ENCODE results near the gene EPHB1.

The EPHB1 gene

DNA sequence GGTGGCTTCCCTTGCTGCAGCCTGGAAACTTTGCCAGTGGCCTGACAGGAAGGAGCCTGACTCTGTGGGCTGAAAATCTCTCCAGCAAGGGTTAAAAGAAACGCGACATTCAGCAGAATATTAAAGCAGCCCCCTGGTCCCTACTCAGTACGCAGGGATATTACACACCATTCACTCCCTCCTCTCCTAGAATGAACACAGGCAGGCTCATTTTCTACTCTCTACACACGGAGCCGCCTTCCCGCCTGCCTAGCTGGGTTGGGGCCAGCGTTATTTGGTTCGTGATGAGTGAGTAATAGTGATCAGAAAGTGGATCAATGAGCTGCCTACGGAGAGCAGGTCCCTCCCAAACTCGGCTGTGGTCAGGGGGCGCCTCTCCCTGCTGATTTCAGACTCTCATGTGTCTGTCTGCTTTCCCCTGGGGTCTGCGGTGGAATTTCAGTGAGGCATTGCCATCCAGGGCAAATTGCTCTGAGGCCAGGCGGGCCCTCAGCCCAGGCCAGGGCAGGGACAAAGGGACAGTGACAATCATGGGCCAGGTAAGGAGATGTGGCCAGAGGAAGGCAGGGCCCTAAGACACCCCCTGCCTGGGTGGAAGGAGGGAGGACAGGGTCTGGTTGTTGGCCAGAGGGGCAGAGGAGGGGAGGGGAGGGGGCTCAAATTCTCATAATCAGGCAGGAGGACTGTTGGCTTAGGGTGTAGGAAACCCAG is 2.8 kb downstream of the EPHB1 start:
- peak overlapping the region; percentile 67 for H3K4me3 ChIP-seq (ENCODE audit: low read depth, low read length)

DNA sequence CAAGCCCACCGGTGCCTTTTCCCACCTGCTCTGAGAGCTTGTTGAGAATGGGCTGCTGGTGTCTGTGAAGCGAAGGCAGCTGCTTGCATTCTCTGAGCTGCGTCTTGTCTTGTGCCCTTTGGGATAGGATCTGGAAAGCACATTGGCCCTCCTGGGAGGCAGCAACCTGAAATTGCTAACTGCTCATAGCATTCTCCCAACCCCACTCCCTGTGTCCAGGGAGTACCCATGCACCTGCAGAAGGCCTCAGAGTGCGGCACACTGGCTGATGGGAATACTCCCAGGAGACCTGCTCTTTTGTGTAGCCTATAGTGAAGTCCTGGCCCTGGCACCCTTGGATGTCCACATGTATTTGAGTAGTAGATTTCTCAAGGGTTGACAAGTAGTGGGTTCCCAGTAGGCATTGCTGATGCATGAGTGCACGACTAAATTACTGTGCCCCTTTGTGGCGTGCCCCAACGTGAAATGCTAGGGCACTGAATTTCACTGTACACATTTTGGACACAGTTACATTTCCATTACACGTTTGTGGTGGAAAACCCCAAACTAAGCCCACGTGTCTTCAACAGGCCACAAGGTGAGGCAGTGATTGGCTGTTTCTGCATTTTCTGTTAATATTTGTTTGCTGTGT is 3.7 kb downstream of the EPHB1 start:
- H3K9ac ChIP-seq (ENCODE audit: low read depth, low read length) = no peak overlapping the region
- peaks cover 11% of the 10 kb centered on the region; the same call in 1 of the 2 replicates for H3K4me1 ChIP-seq (ENCODE audit: control insufficient read depth, insufficient read depth, low read length)
- H3K9me3 ChIP-seq (ENCODE audit: control insufficient read depth, insufficient read depth, low read length) = no peaks in the 10 kb centered on the region
- no peak overlapping the region for H3K4me3 ChIP-seq (ENCODE audit: low read depth, low read length)
- no peaks in the 10 kb centered on the region for H3K36me3 ChIP-seq (ENCODE audit: control insufficient read depth, insufficient read depth, low read length)
- H3K27me3 ChIP-seq (ENCODE audit: control insufficient read depth, insufficient read depth, low read length) = peaks cover 45% of the 10 kb centered on the region
- H3K27ac ChIP-seq (ENCODE audit: low read depth, low read length) = no peak overlapping the region

More for the DNA sequence above, 2.8 kb downstream of the EPHB1 start:
- Histone ChIP-seq H3K27me3 (ENCODE audit: control insufficient read depth, insufficient read depth, low read length) (peaks cover 48% of the 10 kb centered on the region), H3K9ac (ENCODE audit: low read depth, low read length) (no peak overlapping the region), H3K27ac (ENCODE audit: low read depth, low read length) (no peak overlapping the region), H3K36me3 (ENCODE audit: control insufficient read depth, insufficient read depth, low read length) (no peaks in the 10 kb centered on the region), H3K9me3 (ENCODE audit: control insufficient read depth, insufficient read depth, low read length) (no peaks in the 10 kb centered on the region), H3K4me1 (ENCODE audit: control insufficient read depth, insufficient read depth, low read length) (peaks cover 11% of the 10 kb centered on the region; the same call in 1 of the 2 replicates)

DNA sequence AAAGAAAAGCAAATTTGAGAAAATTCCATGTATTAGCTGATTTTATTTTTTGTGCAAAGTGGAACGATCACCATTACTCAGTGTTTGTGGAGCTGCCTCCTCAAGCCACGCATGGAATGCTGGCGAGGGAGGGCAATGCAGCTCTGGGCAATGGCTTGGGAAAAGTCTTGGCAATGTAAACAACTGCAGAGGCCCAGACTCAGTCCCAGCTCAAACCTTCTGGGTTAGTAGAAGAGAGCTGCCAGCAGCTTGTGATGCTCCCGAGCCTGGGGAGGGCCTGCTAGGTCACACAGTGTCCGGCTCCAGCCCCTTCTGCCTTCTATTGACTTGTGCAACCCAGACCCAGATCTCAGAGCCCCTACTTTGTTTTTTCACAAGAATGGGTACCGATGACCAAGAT is 4.3 kb downstream of the EPHB1 start:
- Histone ChIP-seq H3K9ac (ENCODE audit: low read depth, low read length) (no peak overlapping the region), H3K4me1 (ENCODE audit: control insufficient read depth, insufficient read depth, low read length) (peaks cover 11% of the 10 kb centered on the region; the same call in 1 of the 2 replicates), H3K27me3 (ENCODE audit: control insufficient read depth, insufficient read depth, low read length) (peaks cover 41% of the 10 kb centered on the region), H3K9me3 (ENCODE audit: control insufficient read depth, insufficient read depth, low read length) (no peaks in the 10 kb centered on the region), H3K27ac (ENCODE audit: low read depth, low read length) (no peak overlapping the region), H3K4me3 (ENCODE audit: low read depth, low read length) (no peak overlapping the region), H3K36me3 (ENCODE audit: control insufficient read depth, insufficient read depth, low read length) (no peaks in the 10 kb centered on the region)

DNA sequence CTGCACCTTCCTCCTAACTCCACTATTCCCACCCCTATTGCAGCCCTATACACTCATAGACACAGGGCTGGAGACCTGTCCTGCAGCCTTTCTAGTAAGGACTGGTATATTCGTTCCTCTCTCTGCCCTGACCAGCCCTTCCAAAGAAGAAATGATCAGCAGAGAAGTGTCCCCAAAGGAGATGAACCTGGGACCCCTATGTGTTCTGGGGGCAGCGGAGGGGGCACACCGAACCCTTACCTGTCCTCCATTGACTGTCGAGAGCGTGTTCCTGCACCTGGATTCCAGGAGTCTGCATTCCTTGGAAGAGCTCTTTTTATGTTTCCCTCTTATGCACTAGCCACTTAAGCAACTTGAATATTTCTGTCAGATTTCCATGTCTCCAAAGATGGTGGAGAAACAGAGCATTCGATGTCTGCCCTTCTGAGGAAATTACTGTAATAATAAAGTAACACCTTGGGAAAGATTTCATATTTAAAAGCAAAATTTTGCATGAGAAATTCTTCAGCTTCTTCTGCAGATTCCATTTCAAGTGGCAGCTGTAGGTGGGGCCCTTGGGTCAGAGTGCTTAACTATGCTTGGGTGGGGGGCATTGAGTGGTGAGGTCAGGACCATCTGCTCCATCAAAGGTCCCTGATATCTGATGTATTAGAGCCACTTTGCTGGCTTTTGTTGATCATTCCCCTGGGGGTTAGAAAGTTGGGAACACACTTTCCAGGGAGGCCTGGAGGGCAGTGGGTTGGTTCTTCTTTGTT is 6.3 kb downstream of the EPHB1 start:
- H3K4me3 ChIP-seq (ENCODE audit: low read depth, low read length) = no peak overlapping the region
- peaks cover 14% of the 10 kb centered on the region; the same call in 1 of the 2 replicates for H3K4me1 ChIP-seq (ENCODE audit: control insufficient read depth, insufficient read depth, low read length)
- no peaks in the 10 kb centered on the region for H3K9me3 ChIP-seq (ENCODE audit: control insufficient read depth, insufficient read depth, low read length)
- no peak overlapping the region for H3K27ac ChIP-seq (ENCODE audit: low read depth, low read length)
- H3K27me3 ChIP-seq (ENCODE audit: control insufficient read depth, insufficient read depth, low read length) = peaks cover 28% of the 10 kb centered on the region
- H3K9ac ChIP-seq (ENCODE audit: low read depth, low read length) = no peak overlapping the region
- H3K36me3 ChIP-seq (ENCODE audit: control insufficient read depth, insufficient read depth, low read length) = no peaks in the 10 kb centered on the region

DNA sequence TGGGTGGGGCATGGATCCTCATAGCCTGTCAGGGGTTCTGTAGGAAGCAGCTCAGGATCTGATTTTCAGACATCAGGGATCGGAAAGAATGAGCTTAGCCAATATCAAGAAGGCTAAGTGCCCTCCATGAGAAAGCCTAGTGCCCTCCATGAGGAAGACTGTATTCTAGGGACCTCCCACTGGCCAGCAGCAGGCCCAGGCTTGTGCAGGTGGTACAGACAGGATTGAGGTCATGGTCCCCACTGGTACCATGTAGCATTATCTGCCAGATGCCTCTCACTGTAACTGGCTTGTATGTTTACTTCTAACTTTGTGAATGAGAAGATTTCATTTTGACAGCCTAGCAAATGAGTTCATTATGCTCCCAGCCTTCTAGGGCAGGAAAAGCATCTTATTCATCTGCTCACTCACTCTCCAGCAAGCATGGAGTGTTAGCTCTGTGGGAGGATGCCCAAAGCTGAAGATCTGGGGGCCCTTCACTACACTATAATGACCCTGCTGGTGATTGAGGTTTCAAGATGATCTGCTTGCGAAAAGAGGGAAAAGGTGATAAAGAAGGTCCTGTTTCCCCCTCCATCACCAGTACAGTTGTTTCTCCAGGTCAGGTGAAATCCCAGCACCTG is 7.5 kb downstream of the EPHB1 start:
- no peaks in the 10 kb centered on the region for H3K36me3 ChIP-seq (ENCODE audit: control insufficient read depth, insufficient read depth, low read length)
- no peaks in the 10 kb centered on the region for H3K9me3 ChIP-seq (ENCODE audit: control insufficient read depth, insufficient read depth, low read length)
- no peak overlapping the region for H3K27ac ChIP-seq (ENCODE audit: low read depth, low read length)
- H3K9ac ChIP-seq (ENCODE audit: low read depth, low read length) = no peak overlapping the region
- no peak overlapping the region for H3K4me3 ChIP-seq (ENCODE audit: low read depth, low read length)
- H3K27me3 ChIP-seq (ENCODE audit: control insufficient read depth, insufficient read depth, low read length) = peaks cover 17% of the 10 kb centered on the region
- H3K4me1 ChIP-seq (ENCODE audit: control insufficient read depth, insufficient read depth, low read length) = peaks cover 8% of the 10 kb centered on the region; the same call in 1 of the 2 replicates

DNA sequence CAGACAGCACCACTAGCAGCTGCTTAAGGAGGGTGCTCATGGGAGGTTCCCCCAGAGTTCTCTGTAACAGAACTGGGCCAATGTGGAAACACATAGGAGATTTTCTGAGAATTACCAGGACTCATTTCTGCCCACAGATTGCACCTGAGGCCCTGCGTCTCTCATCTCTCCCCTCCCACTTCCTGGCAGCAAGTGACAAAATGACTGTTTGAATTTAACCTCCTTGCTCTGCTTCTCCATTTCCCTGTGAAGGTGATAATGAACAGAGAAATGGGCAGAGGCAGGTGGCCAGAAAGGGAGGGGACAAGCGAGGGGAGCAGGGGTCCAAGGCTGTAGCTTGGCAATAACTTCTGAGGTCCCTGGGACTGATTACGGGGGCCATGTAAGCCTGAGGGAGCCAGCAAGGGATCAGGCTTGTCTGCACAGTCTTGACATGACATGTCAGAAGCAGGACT is 8.0 kb downstream of the EPHB1 start:
- Histone ChIP-seq H3K36me3 (ENCODE audit: control insufficient read depth, insufficient read depth, low read length) (no peaks in the 10 kb centered on the region), H3K4me1 (ENCODE audit: control insufficient read depth, insufficient read depth, low read length) (0 out of 2 replicates have a peak, but pooled peaks cover 3% of the 10 kb centered on the region), H3K9me3 (ENCODE audit: control insufficient read depth, insufficient read depth, low read length) (no peaks in the 10 kb centered on the region), H3K4me3 (ENCODE audit: low read depth, low read length) (no peak overlapping the region), H3K27me3 (ENCODE audit: control insufficient read depth, insufficient read depth, low read length) (peaks cover 11% of the 10 kb centered on the region), H3K9ac (ENCODE audit: low read depth, low read length) (no peak overlapping the region), H3K27ac (ENCODE audit: low read depth, low read length) (no peak overlapping the region)

DNA sequence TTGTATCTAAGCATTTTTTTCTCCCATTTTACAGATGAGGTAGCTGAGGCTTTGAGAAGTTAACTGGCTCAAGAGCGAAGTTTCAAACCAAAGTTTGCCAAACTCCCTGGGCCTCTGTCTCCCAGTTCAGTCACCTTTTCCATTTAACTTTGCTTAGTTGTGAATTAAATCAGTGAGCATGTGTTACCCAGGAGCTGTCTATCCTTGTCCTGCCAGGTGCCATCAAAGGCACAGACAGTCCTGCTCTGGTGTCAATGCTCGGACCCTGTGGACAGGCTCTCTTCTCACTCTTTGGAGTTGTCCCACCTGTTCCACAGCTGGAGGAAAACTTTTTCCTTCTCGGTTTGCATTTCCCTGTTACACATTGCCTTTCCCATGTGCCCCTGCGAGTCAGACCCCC is 8.6 kb downstream of the EPHB1 start:
- Histone ChIP-seq H3K4me1 (ENCODE audit: control insufficient read depth, insufficient read depth, low read length) (0 out of 2 replicates have a peak, but pooled peaks cover 3% of the 10 kb centered on the region), H3K9me3 (ENCODE audit: control insufficient read depth, insufficient read depth, low read length) (no peaks in the 10 kb centered on the region), H3K36me3 (ENCODE audit: control insufficient read depth, insufficient read depth, low read length) (no peaks in the 10 kb centered on the region), H3K27ac (ENCODE audit: low read depth, low read length) (no peak overlapping the region), H3K4me3 (ENCODE audit: low read depth, low read length) (no peak overlapping the region), H3K9ac (ENCODE audit: low read depth, low read length) (no peak overlapping the region), H3K27me3 (ENCODE audit: control insufficient read depth, insufficient read depth, low read length) (peaks cover 6% of the 10 kb centered on the region)

DNA sequence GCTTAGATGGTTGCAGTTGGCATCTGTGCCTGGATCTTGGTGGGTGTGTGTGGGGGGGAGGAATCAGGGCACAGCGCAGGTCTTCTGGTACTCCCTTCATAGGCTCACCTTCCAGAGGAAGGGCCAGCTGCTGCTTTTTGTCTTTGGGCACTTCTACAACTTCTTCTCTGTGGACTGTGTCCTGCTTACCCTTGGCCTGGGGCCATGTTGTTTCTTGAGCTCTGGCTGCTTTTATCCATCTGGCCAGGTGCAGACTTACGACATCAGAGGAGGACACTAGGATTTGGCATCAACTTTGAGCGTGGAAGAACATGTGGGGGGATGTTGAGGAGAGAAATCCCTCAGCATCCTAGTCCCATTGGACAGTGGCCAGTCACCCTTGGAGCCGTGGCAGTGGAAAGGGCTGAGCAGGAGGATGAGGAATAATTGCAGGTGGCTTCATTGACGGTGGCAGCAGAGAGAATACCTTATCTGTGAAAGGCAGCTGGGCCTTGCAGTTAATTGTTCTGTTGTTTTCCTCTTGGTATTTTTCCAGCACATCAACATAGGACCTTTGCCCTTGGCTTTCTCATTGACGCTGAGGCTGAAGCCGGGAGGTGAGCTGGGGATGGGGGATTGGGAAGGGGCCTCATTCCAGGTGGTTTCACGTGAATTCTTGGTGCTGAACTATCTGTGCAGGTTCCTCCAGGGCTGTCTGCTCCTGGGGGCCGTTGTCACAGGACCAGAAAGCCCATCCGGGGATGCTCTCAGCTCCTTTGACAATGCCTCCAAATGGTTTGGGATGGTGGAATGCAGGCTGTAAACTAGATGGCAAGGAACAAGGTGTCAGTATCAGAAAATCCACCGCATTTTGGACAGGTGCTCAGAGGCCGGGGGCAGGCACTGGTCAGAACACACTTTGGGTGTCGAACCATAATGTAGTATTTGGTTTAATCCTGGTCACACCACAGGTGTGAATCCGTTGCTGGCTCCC is 9.7 kb downstream of the EPHB1 start:
- Histone ChIP-seq H3K36me3 (ENCODE audit: control insufficient read depth, insufficient read depth, low read length) (no peaks in the 10 kb centered on the region), H3K4me1 (ENCODE audit: control insufficient read depth, insufficient read depth, low read length) (peaks cover 9% of the 10 kb centered on the region), H3K27ac (ENCODE audit: low read depth, low read length) (no peak overlapping the region), H3K9me3 (ENCODE audit: control insufficient read depth, insufficient read depth, low read length) (no peaks in the 10 kb centered on the region), H3K27me3 (ENCODE audit: control insufficient read depth, insufficient read depth, low read length) (no peaks in the 10 kb centered on the region), H3K9ac (ENCODE audit: low read depth, low read length) (no peak overlapping the region), H3K4me3 (ENCODE audit: low read depth, low read length) (no peak overlapping the region)

DNA sequence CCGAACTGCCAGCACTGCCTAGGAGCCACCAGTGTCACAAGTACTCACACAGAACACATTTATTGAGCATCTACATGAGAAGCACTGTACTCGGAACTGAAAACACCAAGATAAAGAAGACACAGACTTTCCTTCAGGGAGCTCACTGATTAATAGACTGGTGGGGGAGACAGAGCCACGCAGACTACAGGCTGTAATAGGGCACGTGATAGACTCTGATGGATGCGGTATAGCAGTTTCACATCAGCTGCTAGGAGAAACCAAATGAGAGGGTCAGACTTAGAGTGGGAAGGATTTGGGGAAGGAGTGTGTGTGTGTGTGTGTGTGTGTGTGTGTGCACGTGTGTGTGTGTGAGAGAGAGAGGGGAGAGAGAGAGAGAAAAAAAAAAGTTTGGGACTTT is 12.1 kb downstream of the EPHB1 start:
- no peaks in the 10 kb centered on the region for H3K36me3 ChIP-seq (ENCODE audit: control insufficient read depth, insufficient read depth, low read length)
- H3K4me3 ChIP-seq (ENCODE audit: low read depth, low read length) = no peak overlapping the region
- H3K4me1 ChIP-seq (ENCODE audit: control insufficient read depth, insufficient read depth, low read length) = peaks cover 21% of the 10 kb centered on the region
- H3K27me3 ChIP-seq (ENCODE audit: control insufficient read depth, insufficient read depth, low read length) = no peaks in the 10 kb centered on the region
- H3K27ac ChIP-seq (ENCODE audit: low read depth, low read length) = no peak overlapping the region
- H3K9me3 ChIP-seq (ENCODE audit: control insufficient read depth, insufficient read depth, low read length) = no peaks in the 10 kb centered on the region
- no peak overlapping the region for H3K9ac ChIP-seq (ENCODE audit: low read depth, low read length)

DNA sequence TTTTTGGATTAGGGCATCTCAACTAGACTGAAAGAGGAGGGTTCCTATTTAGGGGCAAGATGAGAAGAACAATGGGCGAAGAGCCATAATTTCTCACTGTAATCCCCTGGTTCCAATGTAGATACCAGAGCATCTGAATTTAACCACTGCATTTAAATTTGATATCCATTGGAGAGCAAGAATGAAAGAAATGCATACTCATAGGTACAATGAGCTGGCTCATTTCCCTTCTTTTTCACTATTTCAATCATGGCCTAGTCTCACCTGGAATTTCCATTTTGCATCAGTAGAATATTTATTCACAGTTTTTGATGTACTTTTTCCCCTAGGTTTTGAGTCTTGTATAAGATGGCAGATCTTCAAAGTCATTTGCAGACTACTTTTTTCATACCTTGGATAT is 13.8 kb downstream of the EPHB1 start:
- H3K27ac ChIP-seq (ENCODE audit: low read depth, low read length) = no peak overlapping the region
- no peaks in the 10 kb centered on the region for H3K9me3 ChIP-seq (ENCODE audit: control insufficient read depth, insufficient read depth, low read length)
- H3K36me3 ChIP-seq (ENCODE audit: control insufficient read depth, insufficient read depth, low read length) = no peaks in the 10 kb centered on the region
- no peaks in the 10 kb centered on the region for H3K27me3 ChIP-seq (ENCODE audit: control insufficient read depth, insufficient read depth, low read length)
- peaks cover 27% of the 10 kb centered on the region for H3K4me1 ChIP-seq (ENCODE audit: control insufficient read depth, insufficient read depth, low read length)
- no peak overlapping the region for H3K4me3 ChIP-seq (ENCODE audit: low read depth, low read length)
- no peak overlapping the region for H3K9ac ChIP-seq (ENCODE audit: low read depth, low read length)
